ENCODE results near the gene CACNG1. TPM values are rescaled to one million over a fixed set of nuclear protein-coding genes. Genes with fewer than 3 reads are reported as not detected.

Gene CACNG1
- total RNA-seq, 1 experiment from 2014 or later, result not detected

- Mint-ChIP-seq H3K36me3 (ENCODE audit: insufficient read depth in 1 of 3, low read depth in 3 of 3) (no peaks in the 10 kb centered on the region), H3K4me1 (peaks cover 9 to 13% of the 10 kb centered on the region in 2 experiments), H3K27me3 (ENCODE audit: low read depth) (no peaks in the 10 kb centered on the region), H3K4me3 (no peak overlapping the region), H3K9me3 (peaks cover 0 to 2% of the 10 kb centered on the region in 2 experiments; a peak in 2 of 5 replicates), H3K27ac (no peak overlapping the region; a peak in 2 of 7 replicates)
- Histone ChIP-seq H3K14ac (ENCODE audit: insufficient read depth, low read length) (no peak overlapping the region), H3K4ac (ENCODE audit: low read depth, low read length) (no peak overlapping the region), H3T11ph (ENCODE audit: low read length) (no peak overlapping the region), H3K18ac (ENCODE audit: insufficient read length, low read depth, low read length) (no peak overlapping the region), H4K91ac (ENCODE audit: insufficient read length, low read depth, low read length) (no peak overlapping the region), H3K79me2 (ENCODE audit: insufficient read depth, low read length) (no peaks in the 10 kb centered on the region), H2BK20ac (ENCODE audit: low read depth, low read length, poor library complexity, severe bottlenecking) (no peak overlapping the region), H2BK120ac (ENCODE audit: low read depth, low read length, poor library complexity, severe bottlenecking) (no peak overlapping the region), H4K20me1 (ENCODE audit: control insufficient read depth, insufficient read depth, insufficient read length) (no peaks in the 10 kb centered on the region), H3K56ac (ENCODE audit: insufficient read length, low read depth, low read length) (no peak overlapping the region), H3K23ac (ENCODE audit: insufficient read length, low read depth, low read length) (no peak overlapping the region), H3K27me3 (ENCODE audit: insufficient read depth, low read length) (no peaks in the 10 kb centered on the region), H3K4me1 (ENCODE audit: insufficient read depth, low read length) (no peaks in the 10 kb centered on the region; the same call in 1 of the 2 replicates), H2BK5ac (ENCODE audit: insufficient read length, low read length) (no peak overlapping the region), H3K27ac (ENCODE audit: insufficient read length, low read depth, low read length) (no peak overlapping the region), H3K23me2 (ENCODE audit: insufficient read length, low read depth, low read length, poor library complexity, severe bottlenecking) (no peaks in the 10 kb centered on the region), H2BK12ac (ENCODE audit: insufficient read length, low read depth, low read length) (no peak overlapping the region), H4K8ac (replicated peaks; ENCODE audit: insufficient read length, low read depth, low read length) (no peak overlapping the region), H3K9ac (ENCODE audit: extremely low read depth, insufficient read length, low read length) (no peak overlapping the region), H4K5ac (ENCODE audit: insufficient read length, low read depth, low read length) (no peak overlapping the region), H2AK5ac (ENCODE audit: insufficient read length, low read length) (no peak overlapping the region), H3K79me1 (ENCODE audit: insufficient read depth, low read depth, low read length, poor library complexity, severe bottlenecking) (no peaks in the 10 kb centered on the region), H3K4me2 (ENCODE audit: insufficient read depth, insufficient read length, low read length) (no peak overlapping the region), H3K9me3 (ENCODE audit: control insufficient read depth, low read depth, low read length) (no peaks in the 10 kb centered on the region), H2AFZ (ENCODE audit: low read length) (no peak overlapping the region), H2BK15ac (ENCODE audit: low read depth, low read length) (no peak overlapping the region)
- DNase-seq, result no peak
- no CpG with 5 or more reads among the region's 2 CpGs for WGBS (ENCODE audit: extremely low coverage, insufficient read length, low lambda C conversion rate)
- no peak for TF ChIP-seq CTCF (conservative IDR thresholded peaks at IDR 0.05)
Measured at GRCh38 chr17:67066717-67067116, 22.4 kb downstream of the CACNG1 start.

Data from H9 (cell line).